Endometrium (tissue), 2 donors: ENCODE data around the gene NDUFAF7.
"Not testable (repeated sequence)": the region's sequence is repeated elsewhere in the genome, so short reads cannot be mapped to it uniquely, and the experiment has no call there.

Experiments
- FAIRE-seq: peaks from 2 replicates; lab custom pipeline; 2012; peaks lifted over from hg19 to GRCh38; lab: Jason Lieb, UNC
- donor health status: control.
- donor health status: control.

Gene NDUFAF7

GRCh38 chr2:37283207-37283606 lies 51.7 kb downstream of the NDUFAF7 start:
- FAIRE-seq: no peak

DNA sequence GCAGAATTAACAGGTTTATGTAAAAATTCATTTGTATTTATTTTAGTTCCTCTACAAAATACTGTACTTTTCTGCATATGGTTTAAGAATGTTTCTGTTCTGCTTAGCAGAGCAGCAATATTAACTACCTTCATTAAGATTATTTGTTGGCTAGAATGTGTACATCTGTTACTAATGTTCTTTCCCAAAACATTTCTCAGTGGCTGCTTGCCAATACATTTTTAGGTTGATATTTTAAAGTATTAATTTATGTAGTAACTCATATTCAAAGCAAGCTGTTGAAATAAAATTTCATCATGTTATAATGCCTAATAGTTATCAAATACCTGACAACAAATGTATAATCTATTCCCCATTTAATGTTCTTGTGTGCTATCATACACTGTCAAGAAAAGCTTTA lies 52.9 kb downstream of the NDUFAF7 start:
- FAIRE-seq: no peak

- FAIRE-seq: no peak
Observed at GRCh38 chr2:37287966-37288365, 56.5 kb downstream of the NDUFAF7 start.

DNA sequence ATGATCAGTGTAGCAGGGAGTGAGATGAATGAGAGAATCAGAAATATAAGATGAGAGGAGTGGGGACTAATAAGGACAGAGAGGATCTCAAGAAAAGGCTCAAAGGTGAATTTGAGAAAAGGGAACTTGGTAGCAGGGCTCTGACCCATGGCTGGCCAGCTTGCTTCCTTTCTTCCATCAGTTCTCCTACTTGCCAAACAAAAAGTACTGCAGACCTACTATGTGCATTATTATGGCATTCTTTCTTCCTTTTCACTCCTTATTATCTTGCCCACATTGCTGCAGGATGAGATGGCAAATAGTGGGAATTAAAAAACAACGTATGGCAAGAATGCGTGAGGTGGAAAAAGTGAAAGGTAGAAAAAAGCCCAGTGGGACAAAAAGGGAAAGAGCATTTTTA lies 60.2 kb downstream of the NDUFAF7 start:
- FAIRE-seq: no peak

DNA sequence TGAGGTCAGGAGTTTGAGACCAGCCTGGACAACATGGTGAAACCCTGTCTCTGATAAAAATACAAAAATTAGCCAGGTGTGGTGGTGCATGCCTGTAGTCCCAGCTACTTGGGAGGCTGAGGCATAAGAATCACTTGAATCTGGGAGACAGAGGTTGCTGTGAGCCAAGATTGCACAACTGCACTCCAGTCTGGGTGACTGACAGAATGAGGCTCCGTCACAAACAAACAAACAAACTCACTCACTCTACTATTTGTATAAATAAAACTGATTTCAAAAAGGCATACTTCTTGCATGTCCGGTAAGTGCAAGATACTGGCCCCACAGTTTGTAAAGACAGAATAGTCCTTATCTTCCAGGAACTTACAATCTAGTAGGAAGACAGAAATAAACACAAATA lies 63.4 kb downstream of the NDUFAF7 start:
- not testable (repeated sequence) for FAIRE-seq

- FAIRE-seq: no peak
Observed at GRCh38 chr2:37295469-37296073, 64.1 kb downstream of the NDUFAF7 start.

DNA sequence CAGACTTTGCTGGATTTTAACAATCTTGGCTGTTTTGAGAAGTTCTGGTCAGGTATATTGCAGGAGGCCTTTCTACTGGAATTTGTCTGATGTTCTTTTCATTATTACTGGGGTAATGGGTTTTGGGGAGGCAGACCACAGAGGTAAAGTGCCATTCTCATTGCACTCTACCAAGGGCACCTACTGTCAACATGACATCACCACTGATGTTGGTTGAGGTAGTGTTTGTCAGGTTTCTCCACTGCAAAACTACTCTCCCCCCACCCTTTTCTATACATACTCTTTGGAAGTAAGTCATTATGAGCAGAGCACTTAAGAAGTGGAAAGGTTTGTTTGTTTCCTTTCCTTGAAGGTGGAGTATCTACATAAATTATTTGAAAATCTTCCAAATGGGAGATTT lies 66.2 kb downstream of the NDUFAF7 start:
- FAIRE-seq: no peak
